ENCODE data around the gene SLC30A2.

The SLC30A2 gene

DNA sequence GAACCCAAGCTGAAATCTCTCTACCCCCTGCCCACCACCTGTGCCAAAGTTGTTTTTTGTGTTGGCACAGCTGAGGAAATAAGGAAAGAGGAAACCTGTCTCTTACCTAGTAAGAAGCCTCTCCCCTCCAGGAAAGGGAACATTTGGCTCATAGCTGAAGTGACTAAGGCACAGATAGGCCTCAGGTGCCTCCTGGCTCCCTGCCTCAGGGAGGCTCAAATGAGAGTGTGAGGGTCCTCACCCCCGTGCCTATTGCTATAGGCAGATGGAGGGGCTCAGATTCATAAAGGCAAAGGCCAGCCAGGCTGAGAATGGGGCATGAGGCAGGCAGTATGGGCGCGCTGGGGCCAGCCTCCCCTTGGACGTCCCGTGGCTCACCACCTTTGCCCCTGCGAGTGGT is 7.4 kb downstream of the SLC30A2 start:
- DNase-seq, result no peak

DNA sequence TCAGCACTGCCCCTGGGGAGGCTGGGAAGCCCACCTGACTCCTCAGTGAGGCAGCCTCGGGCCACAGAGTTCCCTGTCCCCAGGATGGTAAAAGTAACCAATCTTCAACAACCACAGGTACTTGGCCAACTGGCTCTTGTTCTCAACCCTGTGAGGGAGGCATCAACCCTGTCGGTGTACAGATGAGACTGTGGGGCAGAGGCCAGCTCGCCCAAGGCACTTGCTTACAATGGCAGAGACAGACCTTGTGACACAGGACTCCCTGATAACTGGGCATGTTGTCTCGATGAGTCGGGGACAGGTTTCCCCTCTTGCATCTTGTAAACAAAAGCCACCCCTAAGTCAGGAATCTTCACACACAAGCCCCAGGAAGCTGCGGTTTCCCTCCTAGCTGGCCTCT is 8.0 kb downstream of the SLC30A2 start:
- DNase-seq, result no peak

DNA sequence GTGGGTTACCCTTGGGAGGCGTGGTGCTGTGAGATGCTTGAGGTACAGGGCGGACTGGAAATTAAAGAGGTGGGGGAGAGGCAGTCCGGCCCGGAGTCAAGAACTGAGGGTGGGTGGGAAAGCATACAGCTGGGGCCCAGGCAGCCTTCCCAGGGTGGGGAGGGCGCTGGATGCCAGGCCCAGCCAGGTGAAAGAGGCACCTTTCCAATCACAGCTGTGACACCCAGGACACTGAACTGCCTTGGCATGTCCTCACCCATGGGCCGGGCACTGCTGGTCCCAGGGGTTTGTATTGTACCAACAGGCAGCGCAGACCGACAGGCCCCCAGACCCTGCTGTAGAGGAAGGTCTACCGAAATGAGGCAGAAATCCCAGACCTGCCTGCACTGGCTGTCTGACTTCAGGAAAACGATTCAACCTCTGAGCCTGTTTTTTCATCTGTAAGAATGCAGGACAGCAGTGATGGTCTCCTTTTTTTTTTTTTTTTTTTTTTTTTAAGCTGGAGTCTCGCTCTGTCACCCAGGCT is 9.1 kb downstream of the SLC30A2 start:
- no peak for DNase-seq

DNA sequence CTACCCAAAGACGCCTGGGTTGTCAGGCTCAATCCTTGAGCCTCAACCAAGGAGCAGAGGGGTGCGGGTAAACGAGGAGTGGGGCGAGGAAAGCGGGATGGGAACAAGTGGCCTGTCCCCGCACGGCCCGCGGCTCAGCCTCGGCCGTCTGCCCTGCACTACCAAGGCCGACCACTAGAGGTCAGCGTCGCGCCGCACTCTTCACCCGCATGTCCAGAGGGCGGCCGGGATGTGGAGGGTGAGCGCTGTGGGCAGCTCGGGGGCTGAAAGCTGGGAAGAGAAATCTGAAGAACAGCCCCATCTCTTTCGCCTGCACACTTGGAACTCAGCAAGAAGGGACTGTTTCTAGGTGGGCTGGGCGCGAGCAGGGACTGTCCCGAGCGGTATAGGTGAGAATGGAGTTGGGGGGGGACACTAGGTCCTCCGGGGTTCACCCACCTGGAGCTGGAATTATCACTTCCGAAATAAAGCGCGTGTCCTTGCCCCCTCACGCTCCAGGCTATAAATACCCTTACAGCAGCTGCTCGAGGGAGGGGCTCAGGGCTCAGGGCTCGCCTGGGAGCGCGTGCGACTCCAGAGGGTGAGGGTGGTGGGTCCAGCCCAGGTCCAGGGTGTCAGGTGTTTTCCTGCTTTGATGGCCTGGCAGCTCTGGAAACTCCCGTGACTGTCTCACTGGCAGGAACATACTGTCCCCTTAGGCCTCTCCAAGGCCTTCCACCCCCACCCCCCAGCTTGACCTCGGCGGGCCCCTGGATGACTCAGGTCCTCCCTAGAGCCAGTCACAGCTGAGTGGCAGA is 9.8 kb downstream of the SLC30A2 start:
- DNase-seq, result peak; percentile 81

DNA sequence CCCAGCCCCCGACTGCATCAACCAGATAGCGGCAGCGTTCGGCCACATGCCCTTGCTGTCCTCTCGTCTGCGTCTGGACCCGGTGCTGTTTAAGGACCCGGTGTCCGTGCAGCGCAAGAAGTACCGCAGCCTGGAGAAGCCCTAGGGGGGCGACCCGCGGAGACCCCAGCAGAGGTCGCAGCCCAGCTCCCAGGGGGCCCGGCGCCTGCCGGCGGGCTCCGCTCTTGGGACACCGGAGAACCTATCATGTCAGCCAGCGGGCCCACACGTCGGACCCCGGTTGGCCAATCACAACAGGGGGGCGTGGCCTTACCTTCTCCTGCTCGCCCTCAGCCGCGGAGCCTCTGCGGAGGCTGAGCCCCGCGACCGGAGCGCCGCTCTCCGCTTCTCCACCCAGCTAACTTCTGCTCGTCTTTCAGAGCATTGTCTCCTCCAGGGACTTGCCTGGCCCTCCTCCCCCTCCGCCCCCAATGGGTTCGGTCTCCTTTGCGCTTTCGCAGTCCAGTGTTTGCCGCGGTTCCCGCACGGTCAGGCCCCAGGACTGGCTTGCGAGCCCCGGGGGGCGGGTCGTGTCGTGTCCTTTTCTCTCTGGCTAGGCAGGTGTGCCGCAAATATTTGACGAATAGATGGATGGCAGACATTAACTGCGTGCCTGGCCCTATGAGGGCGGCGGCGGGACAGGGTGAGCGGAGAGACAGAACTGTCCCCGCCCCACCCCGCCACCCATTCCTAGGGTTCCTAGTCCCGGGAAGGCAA is 10.5 kb downstream of the SLC30A2 start:
- peak; percentile 97 for DNase-seq

DNA sequence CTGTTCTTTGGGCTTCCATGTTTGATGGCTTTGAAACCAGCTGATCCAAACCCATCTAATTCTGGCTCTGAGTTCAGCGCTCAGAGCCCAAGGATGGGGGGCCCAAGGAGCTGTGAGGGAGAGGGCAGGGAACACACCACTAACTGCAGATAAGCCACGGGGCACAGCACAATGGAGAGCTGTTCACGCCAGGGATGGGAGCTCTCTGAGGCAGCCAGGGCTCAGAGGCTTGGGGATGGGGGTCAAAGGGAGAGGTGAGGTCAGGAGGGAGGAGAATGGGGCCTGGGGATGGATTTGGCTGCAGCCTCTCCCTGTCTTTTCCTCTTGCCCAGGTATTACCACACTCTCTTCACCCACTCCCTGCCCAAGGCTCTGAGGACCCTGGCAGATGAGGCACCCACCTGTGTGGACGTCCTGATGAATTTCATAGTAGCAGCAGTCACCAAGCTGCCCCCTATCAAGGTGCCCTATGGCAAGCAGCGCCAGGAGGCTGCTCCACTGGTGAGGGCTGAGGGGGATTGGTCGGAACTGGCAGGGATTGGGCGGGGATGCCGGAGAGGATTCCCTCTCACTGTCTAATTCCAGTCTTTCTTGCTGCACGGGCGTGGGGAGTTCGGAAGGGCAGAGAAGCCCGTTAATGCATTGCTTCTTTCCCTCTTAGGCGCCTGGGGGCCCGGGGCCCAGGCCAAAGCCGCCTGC is 11.3 kb downstream of the SLC30A2 start:
- no peak for DNase-seq

DNA sequence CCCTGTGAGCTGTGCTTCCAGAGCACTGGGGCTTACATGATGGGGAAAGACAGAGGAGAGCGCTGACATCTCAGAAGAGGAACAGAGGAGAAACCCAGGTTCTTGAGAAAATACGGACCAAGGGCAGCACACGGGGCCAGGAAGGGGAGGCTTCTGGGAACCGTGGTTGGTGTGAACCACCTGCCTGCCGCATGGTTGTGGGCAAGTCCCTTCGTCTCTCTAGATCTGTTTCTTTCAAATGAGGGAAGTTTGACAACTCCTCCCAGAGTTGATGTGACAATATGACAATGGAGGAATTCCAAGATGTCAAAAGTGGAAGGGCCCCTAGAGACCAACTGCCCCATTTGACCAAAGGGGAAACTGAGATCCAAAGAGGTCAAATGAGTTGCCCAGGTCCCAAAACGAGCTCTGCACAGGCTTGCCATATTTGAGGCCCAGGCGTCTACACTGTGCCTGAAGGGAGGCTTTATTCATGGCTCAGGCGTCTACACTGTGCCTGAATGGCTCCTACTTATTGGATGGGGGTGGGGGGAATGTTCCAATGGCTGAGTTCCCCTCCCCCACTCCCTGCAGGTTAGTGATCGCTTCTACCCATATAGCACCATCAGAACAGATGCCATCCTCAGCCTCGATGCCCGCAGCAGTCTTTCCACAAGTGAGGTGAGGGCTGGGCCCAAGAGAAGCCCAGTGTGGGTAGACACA is 13.1 kb downstream of the SLC30A2 start:
- no peak for DNase-seq

DNA sequence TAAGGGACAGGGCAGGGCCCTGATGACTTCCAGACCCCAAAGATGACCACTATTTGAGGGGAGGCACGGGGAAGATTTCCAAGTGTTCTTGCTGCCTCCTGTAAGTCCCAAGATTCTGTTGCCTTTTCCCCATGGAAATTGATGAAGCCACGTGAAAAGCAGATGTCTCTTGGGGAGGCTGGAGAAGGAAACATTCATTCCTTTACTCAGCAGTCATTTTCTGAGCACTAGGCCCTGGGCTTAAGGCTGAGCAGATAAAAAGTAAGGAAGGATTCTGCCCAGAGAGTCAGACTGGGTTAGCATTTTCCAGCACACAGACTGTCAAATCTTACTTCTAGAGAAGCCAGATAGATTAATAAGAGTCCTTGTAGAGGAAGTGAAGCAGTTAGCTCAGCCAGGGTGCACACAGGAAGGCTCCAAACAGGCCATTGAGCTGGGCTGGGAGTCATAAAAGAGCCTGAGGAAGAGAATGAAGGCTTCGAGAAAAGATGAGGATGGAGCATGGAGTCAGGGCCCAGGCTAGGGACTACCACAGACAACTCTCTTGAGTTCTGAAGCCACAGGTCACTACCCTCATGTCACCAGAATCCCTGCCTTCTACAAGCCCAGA is 14.2 kb downstream of the SLC30A2 start:
- no peak for DNase-seq

DNA sequence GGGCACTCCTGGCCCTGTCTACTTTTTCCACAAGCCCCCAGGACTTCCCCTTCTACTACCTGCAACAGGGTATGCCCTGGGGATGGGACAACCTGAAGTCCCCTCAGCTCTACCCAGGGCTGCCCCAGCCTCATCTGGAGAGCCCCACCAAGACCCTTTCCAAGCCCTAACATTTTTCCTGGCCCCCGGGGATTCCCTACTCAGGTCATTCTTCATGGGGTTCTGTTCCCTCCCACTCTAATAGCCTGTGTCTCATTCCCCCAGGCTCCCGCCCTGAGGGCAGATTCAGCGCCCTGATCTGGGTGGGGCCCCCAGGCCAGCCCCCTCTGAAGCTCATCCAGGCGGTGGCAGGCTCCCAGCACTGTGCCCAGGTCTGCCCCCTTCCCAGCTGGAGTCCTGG is 14.7 kb downstream of the SLC30A2 start:
- no peak for DNase-seq

DNA sequence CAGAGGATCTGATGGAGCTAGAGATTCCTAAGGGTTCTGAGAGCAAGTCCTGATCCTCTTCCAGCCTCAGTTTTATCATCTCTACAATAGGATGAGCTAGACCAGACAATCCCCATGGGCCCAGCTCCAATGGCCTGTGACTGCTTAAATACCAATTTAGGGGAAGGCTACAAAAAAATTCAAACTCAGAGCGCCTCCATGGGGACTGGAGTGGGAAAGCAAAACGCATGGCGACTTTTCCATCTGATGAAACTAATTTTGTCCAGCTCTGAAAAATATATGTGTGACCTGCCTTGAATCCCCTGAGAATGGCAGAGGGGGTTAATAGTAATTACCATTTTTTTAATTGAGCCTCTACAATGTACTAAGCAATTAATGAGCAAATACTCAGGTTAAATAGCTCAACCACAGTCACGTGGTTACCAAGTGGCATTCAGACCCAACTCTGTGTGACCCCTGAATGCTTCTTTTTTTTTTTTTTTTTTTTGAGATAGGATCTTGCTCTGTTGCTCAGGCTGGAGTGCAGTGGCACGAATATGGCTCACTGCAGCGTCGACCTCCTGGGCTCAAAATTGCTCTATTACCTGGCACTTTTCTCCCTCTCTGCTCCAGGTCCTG is 15.9 kb downstream of the SLC30A2 start:
- DNase-seq, result no peak

DNA sequence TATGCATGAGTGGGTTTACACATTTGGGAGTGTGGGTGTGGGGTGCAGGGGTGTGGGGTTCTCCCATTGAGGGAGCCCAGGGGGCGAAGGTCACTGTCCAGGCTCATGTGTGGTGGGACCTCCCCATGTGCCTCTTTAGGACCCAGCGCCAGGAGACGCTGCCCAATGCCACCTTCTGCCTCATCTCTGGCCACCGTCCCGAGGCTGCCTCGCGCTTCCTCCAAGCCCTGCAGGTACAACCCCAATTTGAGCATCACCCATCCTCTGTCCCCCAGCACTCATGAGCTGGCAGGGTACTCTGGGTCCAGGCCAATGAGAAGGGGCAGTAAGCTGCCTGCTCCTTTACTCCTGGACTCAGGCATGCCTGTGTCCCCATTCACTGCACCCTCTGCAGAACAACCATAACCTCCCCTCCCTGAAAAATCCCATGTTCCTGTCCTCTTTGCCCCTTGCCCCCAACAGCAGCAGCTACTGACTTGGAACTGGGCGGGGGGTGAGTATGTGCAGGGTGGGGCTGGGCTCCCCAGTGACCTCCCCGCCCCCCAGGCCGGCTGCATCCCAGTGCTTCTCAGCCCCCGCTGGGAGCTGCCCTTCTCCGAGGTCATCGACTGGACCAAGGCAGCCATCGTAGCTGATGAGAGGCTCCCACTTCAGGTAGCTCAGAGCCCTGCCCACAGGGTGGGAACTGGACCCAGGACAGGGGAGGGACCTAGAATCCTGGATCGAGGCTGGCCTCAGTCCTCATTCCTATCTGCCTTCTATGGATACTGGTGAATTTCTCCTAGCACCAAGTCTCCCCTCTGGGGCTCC is 16.7 kb downstream of the SLC30A2 start:
- no peak for DNase-seq

DNA sequence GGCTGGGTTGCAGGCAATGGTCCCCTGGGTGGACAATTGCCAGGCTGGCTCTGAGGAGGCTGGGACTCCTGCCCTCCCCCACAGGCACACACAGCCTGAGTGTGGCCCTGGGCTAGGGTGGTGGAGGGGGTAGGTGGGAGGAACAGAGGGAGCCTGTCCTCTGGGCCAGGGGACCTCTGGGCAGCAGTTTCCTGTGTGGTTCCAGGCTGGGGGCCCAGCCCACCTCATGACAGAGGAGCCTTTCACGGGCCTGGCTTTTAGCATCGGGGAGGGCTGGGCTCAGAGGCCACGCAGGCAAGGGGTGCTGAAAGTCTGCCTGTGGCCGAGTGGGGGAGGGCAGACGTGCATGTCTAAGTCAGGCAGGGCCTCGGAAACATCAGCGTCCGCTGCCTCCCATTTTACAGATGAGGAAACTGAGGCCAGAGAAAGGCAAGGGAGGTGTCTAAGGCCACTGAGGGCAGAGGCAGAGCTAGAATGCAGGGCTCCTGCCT is 17.4 kb downstream of the SLC30A2 start:
- no peak for DNase-seq

DNA sequence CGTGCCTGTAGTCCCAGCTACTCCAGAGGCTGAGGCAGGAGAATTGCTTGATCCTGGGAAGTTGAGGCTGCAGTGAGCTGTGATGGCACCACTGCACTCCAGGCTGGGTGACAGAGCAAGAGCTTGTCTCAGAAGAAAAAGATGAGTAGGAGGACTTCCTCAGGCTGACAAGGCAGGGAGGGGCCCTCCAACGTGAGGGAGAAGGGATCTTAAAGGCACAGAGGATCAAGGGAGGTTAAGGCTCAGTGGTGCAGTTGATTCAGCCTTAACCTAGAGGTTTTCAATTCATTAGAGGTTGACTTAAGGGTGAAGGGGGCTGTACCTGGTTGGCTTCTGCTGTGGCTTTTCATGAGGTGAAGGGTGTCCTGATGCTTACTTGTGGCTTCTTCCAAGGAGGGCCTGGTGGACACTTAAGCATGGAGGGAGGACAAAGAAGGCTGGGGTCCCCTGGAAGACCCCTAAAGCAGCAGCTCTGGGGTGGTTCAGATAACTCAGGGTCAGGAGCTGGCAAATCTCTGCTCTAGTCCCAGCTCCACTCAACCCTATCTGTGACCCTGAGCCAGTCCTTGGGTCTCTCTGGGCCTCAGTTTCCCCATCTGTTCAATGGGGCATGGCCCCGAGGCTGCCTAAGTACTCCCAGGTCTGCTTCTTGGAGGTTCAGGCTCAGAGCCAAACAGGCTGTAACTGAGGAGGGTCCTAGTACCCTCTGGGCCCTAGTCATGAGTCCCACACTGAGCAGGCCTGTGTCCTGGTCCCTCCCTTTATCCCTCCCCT is 18.0 kb downstream of the SLC30A2 start:
- no peak for DNase-seq

DNA sequence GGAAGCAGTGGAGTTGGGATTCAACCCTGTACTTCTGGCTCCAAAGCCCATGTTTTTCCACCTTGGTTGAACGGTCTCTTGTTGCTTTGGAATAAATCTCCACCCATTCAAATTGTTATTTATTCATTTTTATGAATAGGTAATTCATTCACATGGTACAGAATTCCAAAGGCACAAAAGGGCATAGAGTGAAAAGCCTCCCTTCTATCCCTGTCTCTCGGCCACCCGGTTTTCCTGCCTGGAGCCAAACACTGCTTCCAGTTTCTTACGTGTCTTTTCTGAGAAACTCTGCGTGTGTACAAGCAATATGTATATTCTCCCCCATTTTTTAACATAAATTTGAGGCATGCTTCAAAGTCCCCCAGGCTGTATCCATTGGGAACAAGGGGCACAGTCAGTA is 20.4 kb downstream of the SLC30A2 start:
- DNase-seq, result no peak

DNA sequence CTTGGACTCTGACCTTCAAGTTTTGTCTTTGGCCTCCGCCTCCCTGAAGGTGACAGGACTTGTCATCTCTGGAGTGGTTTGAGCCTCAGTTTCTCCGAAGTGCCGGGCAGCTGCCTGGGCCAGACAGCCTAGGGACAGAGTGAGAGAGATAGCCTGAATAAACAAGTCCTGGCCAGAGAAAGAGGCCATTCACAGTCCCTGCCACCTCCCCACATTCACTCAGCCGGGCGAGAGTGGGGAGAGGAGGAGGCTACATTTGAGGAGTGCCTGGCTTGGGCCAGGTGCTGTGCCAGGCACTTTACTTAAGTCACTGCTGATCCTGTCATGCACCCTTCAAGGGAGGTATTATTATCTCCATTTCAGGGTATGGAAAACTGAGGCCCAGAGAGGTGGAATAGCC is 20.9 kb downstream of the SLC30A2 start:
- no peak for DNase-seq

DNA sequence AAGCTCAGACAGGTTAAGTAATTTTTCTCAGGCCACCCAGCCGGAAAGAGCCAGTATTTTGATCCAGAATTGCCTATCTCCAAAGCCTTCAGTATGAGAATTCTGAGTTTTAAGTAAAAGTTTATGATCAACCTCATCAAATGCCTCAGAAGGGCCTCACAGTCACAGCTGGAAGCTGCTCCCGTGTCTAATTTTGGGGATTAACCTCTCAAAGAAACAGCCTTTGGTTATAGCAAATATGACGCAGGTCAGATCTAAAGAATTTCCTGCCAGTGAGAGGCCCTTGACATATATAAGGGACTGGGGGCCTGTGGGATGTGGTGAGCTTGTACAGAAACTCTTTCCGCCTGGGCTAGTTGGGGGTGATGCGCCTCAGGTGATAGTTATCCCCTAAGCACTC is 22.1 kb downstream of the SLC30A2 start:
- DNase-seq, result no peak

DNA sequence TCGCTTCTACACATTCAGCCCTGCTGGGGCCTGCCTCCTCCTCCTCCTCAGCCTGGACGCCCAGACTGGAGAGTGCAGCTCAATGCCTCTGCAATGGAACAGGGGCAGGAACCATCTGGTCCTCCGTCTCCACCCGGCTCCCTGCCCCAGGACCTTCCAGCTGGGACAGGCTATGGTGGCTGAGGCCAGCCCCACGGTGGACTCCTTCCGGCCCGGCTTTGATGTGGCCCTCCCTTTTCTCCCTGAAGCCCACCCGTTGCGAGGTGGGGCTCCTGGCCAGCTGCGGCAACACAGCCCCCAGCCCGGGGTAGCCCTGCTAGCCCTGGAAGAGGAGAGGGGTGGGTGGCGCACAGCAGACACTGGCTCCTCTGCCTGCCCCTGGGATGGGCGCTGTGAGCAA is 22.9 kb downstream of the SLC30A2 start:
- DNase-seq, result no peak

DNA sequence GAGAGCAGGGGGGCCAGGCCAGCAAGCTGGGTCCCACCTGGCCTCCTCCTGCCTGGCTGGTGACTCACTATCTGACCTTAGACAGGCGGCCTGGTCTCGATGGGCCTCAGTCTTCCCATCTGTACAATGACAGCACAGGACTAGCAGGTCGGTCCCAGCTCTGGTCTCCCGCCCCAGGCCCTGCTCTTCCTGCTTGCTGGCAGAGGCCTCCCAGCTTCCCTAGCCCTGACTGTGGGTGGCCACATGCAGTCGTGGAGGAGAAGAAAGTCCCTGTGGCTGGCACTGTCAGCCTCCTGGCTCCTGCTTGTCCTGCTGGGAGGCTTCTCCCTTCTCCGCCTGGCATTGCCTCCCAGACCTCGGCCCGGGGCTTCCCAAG is 23.5 kb downstream of the SLC30A2 start:
- no peak for DNase-seq

DNA sequence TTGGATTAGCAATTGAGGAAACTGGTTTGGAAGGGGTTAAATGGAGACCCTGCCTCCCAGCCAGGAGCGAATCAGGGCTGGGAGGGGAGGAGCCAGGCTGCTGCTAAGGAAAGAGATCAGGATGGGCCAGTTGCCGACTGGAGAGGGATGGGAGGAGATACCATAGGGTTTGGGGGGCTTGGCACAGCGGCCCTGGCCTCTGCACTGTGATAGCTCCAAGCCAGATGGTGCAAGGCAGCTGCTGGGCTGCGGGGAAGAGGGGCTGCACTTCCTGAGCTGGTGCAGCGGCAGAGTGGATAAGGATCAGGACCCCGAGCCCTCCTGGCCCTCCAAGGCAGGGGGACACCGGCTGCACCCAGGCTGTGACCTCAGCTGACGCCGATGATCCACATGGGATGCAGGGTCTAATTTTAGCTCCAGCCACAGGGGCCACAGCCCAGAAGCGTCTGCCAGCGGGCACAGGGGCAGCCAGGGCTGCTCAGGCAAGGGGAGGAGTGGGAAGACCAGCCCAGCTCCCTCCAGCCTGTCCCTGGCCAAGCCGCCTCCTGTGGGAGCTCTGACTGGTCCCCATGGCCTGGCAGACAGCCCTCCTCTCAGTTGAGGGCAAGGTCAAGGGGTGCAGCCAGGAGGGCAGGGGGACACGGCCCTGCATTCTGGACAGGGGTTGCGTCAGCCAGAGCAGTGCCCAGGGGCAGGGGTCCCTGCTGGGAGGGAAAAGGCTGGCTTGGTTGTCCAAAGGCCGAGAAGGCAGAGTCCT is 24.1 kb downstream of the SLC30A2 start, which contains the start of gene EXTL1:
Gene EXTL1 (plus strand): TSS at position 129 of the 757 bp plus-strand sequence. CDS start 872 bp downstream, outside the sequence.
- no peak for DNase-seq
